HepG2 (cell line): Measurements from ENCODE around the gene GALNT16. TPM values are rescaled to one million over a fixed set of nuclear protein-coding genes. Genes with fewer than 3 reads are reported as not detected.

ENCODE experiments used
- ATAC-seq: fragments of 200-7000 bp; cut with Tn5 transposase; 3 replicates; pipeline ENCODE4 v1.9.1; 2020; ENCODE audit warnings: mild to moderate bottlenecking, moderate library complexity
- BruUV-seq: library from RNA; stranded (reverse); fragments of 400-500 nt; replicated peaks from 2 replicates; lab custom pipeline; 2021; lab: Mats Ljungman, UMichigan
- CTCF ChIA-PET: fragments of 300-600 bp; formaldehyde crosslinking; extraction: SDS; loops from one replicate; lab custom pipeline; 2021; ENCODE audit warnings: low total read pairs, inconsistent platforms, low intra/inter-chr PET ratio; lab: Yijun Ruan, JAX
- POLR2A ChIA-PET: fragments of 350-600 bp; sonication (Branson Sonifier 250); formaldehyde crosslinking; loops from one replicate; lab custom pipeline; 2020; ENCODE audit warnings: antibody characterized with exemption, inconsistent platforms; lab: Yijun Ruan, JAX
- DNase-seq: peaks from one replicate; pipeline ENCODE4 v3.0.0-alpha.2; 2015; ENCODE audit warnings: low spot score
- FAIRE-seq: peaks from 3 replicates; lab custom pipeline; 2011; peaks lifted over from hg19 to GRCh38; lab: Jason Lieb, UNC
- H2AFZ ChIP-seq: one replicate; pipeline ENCODE4 v1.6.1; 2011; ENCODE audit warnings: low read length, inconsistent platforms
- H3K27ac ChIP-seq: fragments of 300-600 bp; 3 replicates; pipeline ENCODE4 v1.8.0; 2011; ENCODE audit warnings: mixed run types, mild to moderate bottlenecking, mixed read lengths, low read length, inconsistent platforms; ENCODE audit not compliant: insufficient read depth; ENCODE audit errors: extremely low read length
- H3K27me3 ChIP-seq, 2 experiments: fragments of 200-600 bp in 1 of 2; 2 replicates in 1 of 2; 3 replicates in 1 of 2; pipeline versions ENCODE4 v1.6.0 to v1.8.0; 2011; ENCODE audit warnings: low read length in 2 of 2, mild to moderate bottlenecking in 2 of 2, moderate library complexity in 2 of 2, inconsistent platforms in 1 of 2; ENCODE audit not compliant: insufficient read depth in 2 of 2, control insufficient read depth in 1 of 2
- H3K36me3 ChIP-seq, 2 experiments: fragments of 200-600 bp in 1 of 2; replicated peaks in 1 of 2; 2 replicates in 1 of 2; 3 replicates in 1 of 2; pipeline versions ENCODE4 v1.5.1 to v1.8.0; 2011; ENCODE audit warnings: low read length in 2 of 2, inconsistent platforms in 1 of 2; ENCODE audit not compliant: insufficient read depth in 2 of 2, control insufficient read depth in 1 of 2
- H3K4me1 ChIP-seq: 2 replicates; pipeline ENCODE4 v1.5.1; 2012; ENCODE audit warnings: low read length, inconsistent platforms; ENCODE audit not compliant: insufficient read depth
- H3K4me2 ChIP-seq: 2 replicates; pipeline ENCODE4 v1.6.0; 2011; ENCODE audit warnings: low read depth, low read length, inconsistent platforms
- H3K4me3 ChIP-seq, 3 experiments: fragments of 200-600 bp in 1 of 3; sonication (generic), shearing (Covaris generic) in 1 of 3; replicated peaks in 1 of 3; 2 replicates each; pipeline ENCODE4 v1.5.1; 2011 to 2016; ENCODE audit warnings: low read length in 3 of 3, inconsistent platforms in 2 of 3, low read depth in 2 of 3, mild to moderate bottlenecking in 2 of 3, control low read depth in 1 of 3, mixed read lengths in 1 of 3; ENCODE audit not compliant: insufficient read depth in 1 of 3
- H3K79me2 ChIP-seq: one replicate; pipeline ENCODE4 v1.6.1; 2011; ENCODE audit warnings: low read length, inconsistent platforms; ENCODE audit not compliant: insufficient read depth
- H3K9ac ChIP-seq: 2 replicates; pipeline ENCODE4 v1.6.0; 2011; ENCODE audit warnings: mild to moderate bottlenecking, low read depth, low read length, inconsistent platforms; ENCODE audit not compliant: insufficient read depth
- H3K9me3 ChIP-seq: 2 replicates; pipeline ENCODE4 v1.5.1; 2012; ENCODE audit warnings: mild to moderate bottlenecking, low read length
- H4K20me1 ChIP-seq: 2 replicates; pipeline ENCODE4 v1.6.0; 2011; ENCODE audit warnings: inconsistent platforms, mild to moderate bottlenecking, low read length, moderate library complexity; ENCODE audit not compliant: insufficient read depth
- ETV5 ChIP-seq: IDR thresholded peaks from 2 replicates; pipeline ENCODE4 v1.6.1; 2018; ENCODE audit warnings: missing biosample characterization, missing genetic modification reagents, inconsistent platforms, borderline replicate concordance
- MAFF ChIP-seq: IDR thresholded peaks from 2 replicates; pipeline ENCODE4 v1.6.1; 2011; ENCODE audit warnings: low read depth, low read length, improper control_type of control experiment
- STAG1 ChIP-seq: sonication (generic); formaldehyde crosslinking; IDR thresholded peaks from 2 replicates; pipeline ENCODE4 v1.4.0; 2020; ENCODE audit warnings: missing genetic modification reagents
- XRCC5 ChIP-seq: fragments of 200-400 bp; formaldehyde crosslinking; optimal IDR thresholded peaks from 2 replicates; pipeline ENCODE3; 2017; ENCODE audit warnings: mild to moderate bottlenecking, low read length
- ZNF430 ChIP-seq: sonication (generic); formaldehyde crosslinking; IDR thresholded peaks from 2 replicates; pipeline ENCODE4 v1.9.0; 2021; ENCODE audit warnings: mild to moderate bottlenecking, missing genetic modification reagents
- ZNF552 ChIP-seq: sonication (generic); formaldehyde crosslinking; IDR thresholded peaks from 2 replicates; pipeline ENCODE4 v1.9.0; 2022; ENCODE audit warnings: missing genetic modification reagents, mild to moderate bottlenecking, borderline replicate concordance
- ZNF768 ChIP-seq: sonication (generic); formaldehyde crosslinking; IDR thresholded peaks from 2 replicates; pipeline ENCODE4 v1.4.0; 2020; ENCODE audit warnings: missing genetic modification reagents
- WGBS: methylation state at CpG from one replicate; pipeline ENCODE4 v1.1.6; 2017; ENCODE audit warnings: low lambda C conversion rate; 5-methylcytosine and 5-hydroxymethylcytosine counted together
- in situ Hi-C: cut with HindIII; loops from 2 replicates; pipeline ENCODE4 v1.10.0; 2017; ENCODE audit warnings: low pct_unique_long_range_greater_than_20kb; ENCODE audit not compliant: extremely low pct_ligation_motif_present
- intact Hi-C: fragments of 100-400 bp; cut with micrococcal nuclease; formaldehyde crosslinking; loops from one replicate; pipeline ENCODE4 v1.10.0; 2022; ENCODE audit not compliant: unreplicated experiment
- polyA plus RNA-seq, 8 experiments: library from polyadenylated mRNA; depleted of rRNA in 3 of 8; stranded (reverse) in 7 of 8; unstranded in 1 of 8; fragments of >200 nt; fragmentation: Illumina TruSeq in 4 of 8; extraction: Trizol in 4 of 8; gene quantifications; 2 replicates each; pipeline versions ENCODE4 v1.2.1 to v1.2.3, GENCODE V29; 2011 to 2016; ENCODE audit warnings: low read depth in 4 of 8, missing spikeins in 1 of 8, mixed read lengths in 1 of 8; ENCODE audit not compliant: insufficient read depth in 1 of 8
- total RNA-seq, 5 experiments: library from RNA; depleted of rRNA; stranded (reverse); fragments of >200 nt; fragmentation: Illumina TruSeq; extraction: Trizol; gene quantifications; 2 replicates each; pipeline ENCODE4 v1.2.3, GENCODE V29; 2016; ENCODE audit warnings: low read depth in 1 of 5
- TF ChIP-seq, protein P1 (sequence below): sonication (generic); formaldehyde crosslinking; IDR thresholded peaks from 2 replicates; pipeline ENCODE4 v1.5.0; 2020; ENCODE audit warnings: mild to moderate bottlenecking, missing genetic modification reagents, moderate library complexity

Gene GALNT16
- total and polyA plus RNA-seq, 2 of the 13 experiments (the other 11 are each of a cell fraction or from before 2014, with no cell fraction given) = 0.54 to 0.82 TPM

DNA sequence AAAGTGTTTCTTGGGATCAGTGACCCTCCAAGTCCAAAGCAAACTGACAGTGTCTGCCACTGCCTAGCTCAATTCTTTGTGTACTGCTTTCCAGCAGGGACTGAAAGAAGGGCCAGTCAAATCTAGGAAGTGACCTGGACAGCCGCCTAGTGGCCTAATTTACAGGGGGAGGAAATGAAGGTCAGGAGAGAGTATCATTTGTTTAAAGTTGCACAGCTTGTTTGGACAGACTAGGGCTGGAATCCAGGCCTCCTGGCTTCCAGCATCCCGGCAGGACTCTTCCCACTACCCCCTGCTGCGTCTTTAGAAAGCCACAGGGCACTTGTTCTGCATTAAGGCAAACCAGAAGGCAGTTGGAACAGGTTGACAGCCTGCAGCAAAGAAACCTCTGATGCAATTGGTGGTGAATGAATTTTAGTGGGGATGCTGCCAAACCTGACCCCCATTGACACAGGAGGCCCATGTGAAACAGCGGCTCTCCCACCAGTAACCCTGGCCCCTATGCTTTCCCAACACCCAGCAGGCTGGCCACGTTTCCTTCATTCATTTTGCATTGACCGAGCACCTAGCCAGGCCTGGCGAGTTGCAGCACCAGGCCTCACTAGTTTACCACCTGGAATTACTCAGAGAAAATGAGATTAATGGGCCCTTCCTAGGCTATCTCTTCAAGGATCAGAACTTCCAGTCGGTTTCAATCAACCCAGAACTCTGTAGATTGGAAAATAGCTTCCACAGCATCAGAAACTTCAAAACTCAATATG, 28.2 kb downstream of the GALNT16 start:
- Histone ChIP-seq H3K4me1 (peaks cover 25% of the 10 kb centered on the region), H3K4me2 (peak overlapping the region; percentile 38; the same call in 1 of the 2 replicates), H3K36me3 (no peaks in the 10 kb centered on the region), H4K20me1 (no peaks in the 10 kb centered on the region), H3K79me2 (no peaks in the 10 kb centered on the region), H3K4me3 (no peak overlapping the region), H3K27me3 (0 out of 5 replicates have a peak, but pooled peaks cover 0 to 2% of the 10 kb centered on the region in 2 experiments), H2AFZ (no peak overlapping the region), H3K9me3 (no peaks in the 10 kb centered on the region), H3K27ac (no peak overlapping the region)
- FAIRE-seq (no peak), DNase-seq (peak; percentile 23), ATAC-seq (peak; percentile 78)
- POLR2A ChIA-PET = no interaction called here
- in situ Hi-C loops = no loop called here
- CTCF ChIA-PET = interaction anchor here (1.1 to 1.8 kb wide), 4 partner anchors 27 to 159 kb away, joined by 3 to 6 read pairs (median 4); partner anchors contain the start of gene GALNT16
- WGBS = 25% methylated on average over 8 of the region's 8 CpGs
- BruUV-seq = no TSS peak
- TF ChIP-seq ETV5 (no peak), ZNF552 (CRISPR knock-in tag) (no peak), STAG1 (CRISPR knock-in tag) (peak; percentile 38), ZNF768 (CRISPR knock-in tag) (peak; percentile 74; the same call in 1 of the 2 replicates), XRCC5 (peak; percentile 4), ZNF430 (CRISPR knock-in tag) (no peak), MAFF (no peak)
- TF ChIP-seq, protein P1, sequence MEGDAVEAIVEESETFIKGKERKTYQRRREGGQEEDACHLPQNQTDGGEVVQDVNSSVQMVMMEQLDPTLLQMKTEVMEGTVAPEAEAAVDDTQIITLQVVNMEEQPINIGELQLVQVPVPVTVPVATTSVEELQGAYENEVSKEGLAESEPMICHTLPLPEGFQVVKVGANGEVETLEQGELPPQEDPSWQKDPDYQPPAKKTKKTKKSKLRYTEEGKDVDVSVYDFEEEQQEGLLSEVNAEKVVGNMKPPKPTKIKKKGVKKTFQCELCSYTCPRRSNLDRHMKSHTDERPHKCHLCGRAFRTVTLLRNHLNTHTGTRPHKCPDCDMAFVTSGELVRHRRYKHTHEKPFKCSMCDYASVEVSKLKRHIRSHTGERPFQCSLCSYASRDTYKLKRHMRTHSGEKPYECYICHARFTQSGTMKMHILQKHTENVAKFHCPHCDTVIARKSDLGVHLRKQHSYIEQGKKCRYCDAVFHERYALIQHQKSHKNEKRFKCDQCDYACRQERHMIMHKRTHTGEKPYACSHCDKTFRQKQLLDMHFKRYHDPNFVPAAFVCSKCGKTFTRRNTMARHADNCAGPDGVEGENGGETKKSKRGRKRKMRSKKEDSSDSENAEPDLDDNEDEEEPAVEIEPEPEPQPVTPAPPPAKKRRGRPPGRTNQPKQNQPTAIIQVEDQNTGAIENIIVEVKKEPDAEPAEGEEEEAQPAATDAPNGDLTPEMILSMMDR = peak; percentile 67
- TF ChIP-seq, all 625 proteins: peak for 4
- intact Hi-C loops = loop anchor here (1.0 kb wide), 1 partner anchor 46 kb away; no protein-coding TSS in a partner anchor
- no peak overlapping the region for H3K9ac ChIP-seq
